H9 (cell line): ENCODE results near the gene ZNF784. TPM values are rescaled to one million over a fixed set of nuclear protein-coding genes. Genes with fewer than 3 reads are reported as not detected.

Experiments
- DNase-seq: peaks from one replicate; pipeline ENCODE4 v3.0.0-alpha.2; 2017
- H2AFZ ChIP-seq: one replicate; pipeline ENCODE4 v1.6.1; 2013; ENCODE audit warnings: mild to moderate bottlenecking, low read length, control low read depth, moderate library complexity
- H2AK5ac ChIP-seq: 2 replicates; pipeline ENCODE4 v1.6.1; 2013; ENCODE audit warnings: low read length, control low read depth, mixed read lengths; ENCODE audit not compliant: insufficient read length
- H2BK120ac ChIP-seq: one replicate; pipeline ENCODE4 v1.6.1; 2013; ENCODE audit warnings: low read depth, mild to moderate bottlenecking, low read length, control low read depth, inconsistent platforms; ENCODE audit not compliant: poor library complexity, severe bottlenecking
- H2BK12ac ChIP-seq: 2 replicates; pipeline ENCODE4 v1.6.1; 2013; ENCODE audit warnings: low read length, control low read depth, mixed read lengths, low read depth; ENCODE audit not compliant: insufficient read length
- H2BK15ac ChIP-seq: 2 replicates; pipeline ENCODE4 v1.6.1; 2013; ENCODE audit warnings: low read depth, low read length, control low read depth
- H2BK20ac ChIP-seq: one replicate; pipeline ENCODE4 v1.6.1; 2013; ENCODE audit warnings: low read depth, mild to moderate bottlenecking, low read length, control low read depth, inconsistent platforms; ENCODE audit not compliant: poor library complexity, severe bottlenecking
- H2BK5ac ChIP-seq: 2 replicates; pipeline ENCODE4 v1.6.1; 2013; ENCODE audit warnings: low read length, control low read depth, mixed read lengths; ENCODE audit not compliant: insufficient read length
- H3K14ac ChIP-seq: 2 replicates; pipeline ENCODE4 v1.6.1; 2013; ENCODE audit warnings: low read length, control low read depth; ENCODE audit not compliant: insufficient read depth
- H3K18ac ChIP-seq: 2 replicates; pipeline ENCODE4 v1.6.1; 2013; ENCODE audit warnings: low read depth, mild to moderate bottlenecking, mixed read lengths, low read length, control low read depth; ENCODE audit not compliant: insufficient read length
- H3K23ac ChIP-seq: 2 replicates; pipeline ENCODE4 v1.6.1; 2013; ENCODE audit warnings: low read length, control low read depth, mixed read lengths, low read depth; ENCODE audit not compliant: insufficient read length
- H3K23me2 ChIP-seq: 2 replicates; pipeline ENCODE4 v1.6.1; 2013; ENCODE audit warnings: low read depth, mild to moderate bottlenecking, mixed read lengths, low read length, control low read depth; ENCODE audit not compliant: insufficient read length, poor library complexity, severe bottlenecking
- H3K27ac ChIP-seq: 2 replicates; pipeline ENCODE4 v1.5.1; 2013; ENCODE audit warnings: low read length, control low read depth, mixed read lengths, low read depth; ENCODE audit not compliant: insufficient read length
- H3K27me3 ChIP-seq: 2 replicates; pipeline ENCODE4 v1.6.1; 2013; ENCODE audit warnings: low read length, control low read depth, inconsistent platforms; ENCODE audit not compliant: insufficient read depth
- H3K4ac ChIP-seq: 2 replicates; pipeline ENCODE4 v1.6.1; 2013; ENCODE audit warnings: low read depth, mild to moderate bottlenecking, control low read depth, inconsistent platforms, low read length, moderate library complexity
- H3K4me1 ChIP-seq: 2 replicates; pipeline ENCODE4 v1.6.1; 2013; ENCODE audit warnings: low read length, control low read depth, inconsistent platforms; ENCODE audit not compliant: insufficient read depth
- H3K4me2 ChIP-seq: 2 replicates; pipeline ENCODE4 v1.6.1; 2013; ENCODE audit warnings: low read length, control low read depth, mixed read lengths; ENCODE audit not compliant: insufficient read length, insufficient read depth
- H3K56ac ChIP-seq: 2 replicates; pipeline ENCODE4 v1.6.1; 2013; ENCODE audit warnings: low read depth, mild to moderate bottlenecking, mixed read lengths, low read length, control low read depth; ENCODE audit not compliant: insufficient read length
- H3K79me1 ChIP-seq: 2 replicates; pipeline ENCODE4 v1.6.1; 2013; ENCODE audit warnings: low read depth, mild to moderate bottlenecking, moderate library complexity, low read length, control low read depth, inconsistent platforms; ENCODE audit not compliant: insufficient read depth, poor library complexity, severe bottlenecking
- H3K79me2 ChIP-seq: 2 replicates; pipeline ENCODE4 v1.6.1; 2013; ENCODE audit warnings: low read length, control low read depth, inconsistent platforms; ENCODE audit not compliant: insufficient read depth
- H3K9ac ChIP-seq: 2 replicates; pipeline ENCODE4 v1.6.1; 2013; ENCODE audit warnings: low read length, control low read depth, mixed read lengths; ENCODE audit not compliant: insufficient read length; ENCODE audit errors: extremely low read depth
- H3K9me3 ChIP-seq: one replicate; pipeline ENCODE4 v1.6.1; 2013; ENCODE audit warnings: low read depth, low read length, inconsistent platforms; ENCODE audit not compliant: control insufficient read depth
- H3T11ph ChIP-seq: one replicate; pipeline ENCODE4 v1.6.1; 2013; ENCODE audit warnings: mild to moderate bottlenecking, low read length, control low read depth, inconsistent platforms
- H4K20me1 ChIP-seq: one replicate; pipeline ENCODE4 v1.6.1; 2013; ENCODE audit not compliant: control insufficient read depth, insufficient read length, insufficient read depth
- H4K5ac ChIP-seq: 2 replicates; pipeline ENCODE4 v1.6.1; 2013; ENCODE audit warnings: low read depth, mild to moderate bottlenecking, mixed read lengths, low read length, control low read depth; ENCODE audit not compliant: insufficient read length
- H4K8ac ChIP-seq: replicated peaks from 2 replicates; pipeline ENCODE4 v1.6.1; 2013; ENCODE audit warnings: low read length, control low read depth, mixed read lengths, low read depth; ENCODE audit not compliant: insufficient read length
- H4K91ac ChIP-seq: 2 replicates; pipeline ENCODE4 v1.6.1; 2013; ENCODE audit warnings: low read depth, mild to moderate bottlenecking, moderate library complexity, mixed read lengths, low read length, control low read depth; ENCODE audit not compliant: insufficient read length
- H3K27ac Mint-ChIP-seq, 3 experiments: 2 replicates in 2 of 3; 3 replicates in 1 of 3; pipeline ENCODE4 v1.8.0; 2020 to 2021; ENCODE audit warnings: mixed read lengths in 3 of 3, mild to moderate bottlenecking in 1 of 3, moderate library complexity in 1 of 3
- H3K27me3 Mint-ChIP-seq: 2 replicates; pipeline ENCODE4 v1.8.0; 2021; ENCODE audit warnings: low read depth, mild to moderate bottlenecking, moderate library complexity, mixed read lengths
- H3K36me3 Mint-ChIP-seq, 3 experiments: 2 replicates in 2 of 3; 3 replicates in 1 of 3; pipeline ENCODE4 v1.8.0; 2020 to 2021; ENCODE audit warnings: low read depth in 3 of 3, mixed read lengths in 3 of 3; ENCODE audit not compliant: insufficient read depth in 1 of 3
- H3K4me1 Mint-ChIP-seq, 2 experiments: 2 replicates each; pipeline ENCODE4 v1.8.0; 2020; ENCODE audit warnings: mixed read lengths in 2 of 2
- H3K4me3 Mint-ChIP-seq, 2 experiments: 2 replicates in 1 of 2; 3 replicates in 1 of 2; pipeline ENCODE4 v1.8.0; 2020 to 2021; ENCODE audit warnings: mild to moderate bottlenecking in 2 of 2, mixed read lengths in 2 of 2, moderate library complexity in 1 of 2
- H3K9me3 Mint-ChIP-seq, 2 experiments: 2 replicates in 1 of 2; 3 replicates in 1 of 2; pipeline ENCODE4 v1.8.0; 2020; ENCODE audit warnings: mild to moderate bottlenecking in 2 of 2, mixed read lengths in 2 of 2, moderate library complexity in 1 of 2
- CTCF ChIP-seq: fragments of 200-600 bp; sonication (generic); conservative IDR thresholded peaks from 3 replicates; pipeline ENCODE4 v1.8.0; 2021; ENCODE audit warnings: antibody characterized with exemption, mild to moderate bottlenecking
- WGBS: extraction: QIAGEN DNeasy Blood & Tissue Kit; methylation state at CpG from one replicate; pipeline ENCODE4 v1.1.7; 2013; ENCODE audit warnings: missing lambda C conversion rate, low lambda C conversion rate, mixed read lengths; ENCODE audit not compliant: insufficient read length; ENCODE audit errors: extremely low coverage; 5-methylcytosine and 5-hydroxymethylcytosine counted together
- total RNA-seq: library from RNA; stranded (reverse); gene quantifications from 2 replicates; pipeline ENCODE4 v1.2.1, GENCODE V29; 2021

ZNF784 gene
- total RNA-seq, 1 experiment from 2014 or later: 10.7 TPM

GRCh38 chr19:55622242-55622969 is 2.0 kb downstream of the ZNF784 start:
- Histone ChIP-seq H2BK20ac (no peak overlapping the region), H4K91ac (no peak overlapping the region), H3K56ac (no peak overlapping the region), H3K23me2 (no peaks in the 10 kb centered on the region), H2AFZ (no peak overlapping the region), H3K4me1 (no peaks in the 10 kb centered on the region), H4K5ac (no peak overlapping the region), H3K14ac (no peak overlapping the region), H3K79me2 (no peaks in the 10 kb centered on the region), H3T11ph (no peak overlapping the region), H2AK5ac (no peak overlapping the region), H3K4me2 (no peak overlapping the region), H2BK5ac (no peak overlapping the region), H4K8ac (no peak overlapping the region), H3K27me3 (no peaks in the 10 kb centered on the region), H3K18ac (no peak overlapping the region), H4K20me1 (no peaks in the 10 kb centered on the region), H3K79me1 (no peaks in the 10 kb centered on the region), H3K9ac (no peak overlapping the region), H3K9me3 (no peaks in the 10 kb centered on the region), H2BK12ac (no peak overlapping the region), H2BK120ac (no peak overlapping the region), H3K23ac (no peak overlapping the region), H3K4ac (no peak overlapping the region), H3K27ac (no peak overlapping the region), H2BK15ac (no peak overlapping the region)
- Mint-ChIP-seq H3K4me3 (no peak overlapping the region), H3K4me1 (peaks cover 8 to 14% of the 10 kb centered on the region in 2 experiments), H3K27me3 (peaks cover 5% of the 10 kb centered on the region), H3K9me3 (no peaks in the 10 kb centered on the region; a peak in 1 of 5 replicates), H3K36me3 (peaks cover 15 to 31% (median 27%) of the 10 kb centered on the region in 3 experiments; a peak in 6 of 7 replicates), H3K27ac (no peak overlapping the region)
- DNase-seq: no peak
- no peak for TF ChIP-seq CTCF
- no CpG with 5 or more reads among the region's 40 CpGs for WGBS
